SU-DHL-6 (cell line): ENCODE measurements around the gene TOLLIP.

Source experiments
- EZH2phosphoT487 ChIP-seq: fragments of 200-600 bp; sonication (generic), shearing (Covaris generic); conservative IDR thresholded peaks from 2 replicates; pipeline ENCODE4 v1.6.1; 2018; ENCODE audit warnings: mild to moderate bottlenecking, antibody characterized with exemption, low read length, moderate library complexity, mixed read lengths
- TF ChIP-seq, protein P1 (sequence below): fragments of 200-600 bp; sonication (generic); IDR thresholded peaks from one replicate; pipeline ENCODE4 v1.5.1; 2017; ENCODE audit warnings: antibody characterized with exemption, mild to moderate bottlenecking, low read length, moderate library complexity; ENCODE audit not compliant: insufficient read depth, poor library complexity, severe bottlenecking

DNA sequence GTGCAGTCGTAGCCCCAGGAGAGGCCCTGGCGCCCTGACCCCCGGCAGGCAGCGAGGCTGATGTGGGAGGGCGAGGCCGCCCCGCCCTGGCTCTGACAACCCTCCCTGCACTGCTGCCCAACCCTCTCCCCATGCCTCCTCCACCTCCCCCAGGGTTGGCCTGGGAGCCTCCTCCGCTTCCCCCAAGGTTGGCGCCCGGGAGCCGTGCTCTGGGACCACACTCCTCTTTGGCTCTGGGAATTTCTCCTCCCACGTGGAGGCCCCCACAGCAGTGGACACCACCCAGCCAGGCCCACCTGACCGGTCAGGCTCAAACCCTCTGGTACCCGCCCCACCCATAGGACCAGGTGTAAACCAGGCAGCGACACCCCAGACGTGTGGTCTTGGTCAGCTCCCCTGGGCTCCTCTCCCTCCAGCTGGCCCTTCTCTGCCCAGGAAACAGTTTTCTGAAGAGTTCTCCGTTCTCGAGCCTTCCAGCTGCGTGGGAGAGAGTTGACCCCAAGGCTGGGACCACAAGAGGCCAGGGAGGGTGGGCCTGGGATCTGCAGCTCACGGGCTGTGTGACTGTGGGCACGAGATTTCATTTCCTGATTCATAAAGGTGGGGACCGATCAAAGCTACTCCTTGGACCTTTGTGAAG lies 40.8 kb upstream of the TOLLIP start:
- TF ChIP-seq, protein P1, sequence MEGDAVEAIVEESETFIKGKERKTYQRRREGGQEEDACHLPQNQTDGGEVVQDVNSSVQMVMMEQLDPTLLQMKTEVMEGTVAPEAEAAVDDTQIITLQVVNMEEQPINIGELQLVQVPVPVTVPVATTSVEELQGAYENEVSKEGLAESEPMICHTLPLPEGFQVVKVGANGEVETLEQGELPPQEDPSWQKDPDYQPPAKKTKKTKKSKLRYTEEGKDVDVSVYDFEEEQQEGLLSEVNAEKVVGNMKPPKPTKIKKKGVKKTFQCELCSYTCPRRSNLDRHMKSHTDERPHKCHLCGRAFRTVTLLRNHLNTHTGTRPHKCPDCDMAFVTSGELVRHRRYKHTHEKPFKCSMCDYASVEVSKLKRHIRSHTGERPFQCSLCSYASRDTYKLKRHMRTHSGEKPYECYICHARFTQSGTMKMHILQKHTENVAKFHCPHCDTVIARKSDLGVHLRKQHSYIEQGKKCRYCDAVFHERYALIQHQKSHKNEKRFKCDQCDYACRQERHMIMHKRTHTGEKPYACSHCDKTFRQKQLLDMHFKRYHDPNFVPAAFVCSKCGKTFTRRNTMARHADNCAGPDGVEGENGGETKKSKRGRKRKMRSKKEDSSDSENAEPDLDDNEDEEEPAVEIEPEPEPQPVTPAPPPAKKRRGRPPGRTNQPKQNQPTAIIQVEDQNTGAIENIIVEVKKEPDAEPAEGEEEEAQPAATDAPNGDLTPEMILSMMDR: no peak
- no peak for TF ChIP-seq EZH2phosphoT487
